ENCODE measurements around the gene TNNT3.

The TNNT3 gene

DNA sequence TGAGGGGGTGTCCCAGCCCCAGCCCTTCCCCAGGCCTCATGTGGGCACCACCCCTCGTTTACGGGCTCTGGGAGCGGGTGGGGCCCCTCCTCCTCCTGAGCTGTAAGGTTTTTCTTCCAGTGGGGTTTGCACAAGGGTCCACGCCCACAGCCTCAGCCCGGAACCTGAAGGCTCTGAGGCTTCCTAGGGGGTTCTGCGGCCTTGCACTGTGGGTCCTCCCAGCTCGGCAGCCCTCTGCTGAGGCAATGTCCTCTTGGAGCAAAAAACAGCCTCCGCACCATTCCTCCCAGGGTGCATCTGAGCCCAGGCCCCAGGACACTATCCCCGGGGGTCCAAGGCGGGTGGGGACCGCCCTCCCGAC is 64.1 kb downstream of the TNNT3 start:
- Histone ChIP-seq H3K36me3 (ENCODE audit: low read length) (no peaks in the 10 kb centered on the region), H4K20me1 (ENCODE audit: low read depth, low read length) (no peaks in the 10 kb centered on the region), H3K9me3 (ENCODE audit: insufficient read depth, low read length) (no peaks in the 10 kb centered on the region), H3F3A (ENCODE audit: insufficient read depth) (no peaks in the 10 kb centered on the region), H2AFZ (ENCODE audit: low read depth, low read length, severe bottlenecking) (no peak overlapping the region), H3K4me3 (ENCODE audit: insufficient read depth, low read length, poor library complexity, severe bottlenecking) (no peak overlapping the region), H3K9ac (ENCODE audit: low read length) (no peak overlapping the region), H3K4me2 (ENCODE audit: low read depth, low read length, poor library complexity, severe bottlenecking) (no peak overlapping the region), H3K79me2 (ENCODE audit: insufficient read depth, low read length) (no peaks in the 10 kb centered on the region), H3K27ac (ENCODE audit: low read depth, low read length) (no peak overlapping the region), H3K9me2 (replicated peaks; ENCODE audit: insufficient read depth, low read length) (no peaks in the 10 kb centered on the region), H3K27me3 (ENCODE audit: low read length) (no peaks in the 10 kb centered on the region)
- no peak for TF ChIP-seq EZH2phosphoT487 (conservative IDR thresholded peaks at IDR 0.05; ENCODE audit: low read length)
- TF ChIP-seq, protein P1, sequence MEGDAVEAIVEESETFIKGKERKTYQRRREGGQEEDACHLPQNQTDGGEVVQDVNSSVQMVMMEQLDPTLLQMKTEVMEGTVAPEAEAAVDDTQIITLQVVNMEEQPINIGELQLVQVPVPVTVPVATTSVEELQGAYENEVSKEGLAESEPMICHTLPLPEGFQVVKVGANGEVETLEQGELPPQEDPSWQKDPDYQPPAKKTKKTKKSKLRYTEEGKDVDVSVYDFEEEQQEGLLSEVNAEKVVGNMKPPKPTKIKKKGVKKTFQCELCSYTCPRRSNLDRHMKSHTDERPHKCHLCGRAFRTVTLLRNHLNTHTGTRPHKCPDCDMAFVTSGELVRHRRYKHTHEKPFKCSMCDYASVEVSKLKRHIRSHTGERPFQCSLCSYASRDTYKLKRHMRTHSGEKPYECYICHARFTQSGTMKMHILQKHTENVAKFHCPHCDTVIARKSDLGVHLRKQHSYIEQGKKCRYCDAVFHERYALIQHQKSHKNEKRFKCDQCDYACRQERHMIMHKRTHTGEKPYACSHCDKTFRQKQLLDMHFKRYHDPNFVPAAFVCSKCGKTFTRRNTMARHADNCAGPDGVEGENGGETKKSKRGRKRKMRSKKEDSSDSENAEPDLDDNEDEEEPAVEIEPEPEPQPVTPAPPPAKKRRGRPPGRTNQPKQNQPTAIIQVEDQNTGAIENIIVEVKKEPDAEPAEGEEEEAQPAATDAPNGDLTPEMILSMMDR (IDR thresholded peaks at IDR 0.05; ENCODE audit: insufficient read depth, low read length, poor library complexity, severe bottlenecking): no peak

DNA sequence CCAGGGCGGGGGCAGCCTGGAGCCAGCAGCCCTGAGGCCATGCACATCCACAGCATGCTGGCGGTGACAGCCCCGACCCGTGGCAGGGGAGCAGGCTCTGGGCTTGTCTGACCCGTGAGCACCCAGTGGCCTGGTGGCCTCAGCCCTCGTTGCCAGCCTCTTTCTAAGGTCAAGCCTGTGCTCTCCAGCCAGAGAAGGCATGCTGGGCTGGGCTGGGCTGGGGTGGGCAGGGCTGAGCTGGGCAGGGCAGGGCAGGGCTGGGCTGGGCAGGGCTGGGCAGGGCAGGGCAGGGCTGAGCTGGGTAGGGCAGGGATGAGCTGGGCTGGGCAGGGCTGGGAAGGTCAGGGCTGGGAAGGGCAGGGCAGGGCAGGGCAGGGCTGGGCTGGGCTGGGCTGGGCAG is 67.5 kb downstream of the TNNT3 start:
- Histone ChIP-seq H3F3A (ENCODE audit: insufficient read depth) (no peaks in the 10 kb centered on the region), H3K9me3 (ENCODE audit: insufficient read depth, low read length) (no peaks in the 10 kb centered on the region), H2AFZ (ENCODE audit: low read depth, low read length, severe bottlenecking) (no peak overlapping the region), H3K27me3 (ENCODE audit: low read length) (no peaks in the 10 kb centered on the region), H3K9me2 (replicated peaks; ENCODE audit: insufficient read depth, low read length) (no peaks in the 10 kb centered on the region), H3K4me2 (ENCODE audit: low read depth, low read length, poor library complexity, severe bottlenecking) (no peak overlapping the region), H3K36me3 (ENCODE audit: low read length) (no peaks in the 10 kb centered on the region), H3K79me2 (ENCODE audit: insufficient read depth, low read length) (no peaks in the 10 kb centered on the region), H3K27ac (ENCODE audit: low read depth, low read length) (no peak overlapping the region), H3K4me3 (ENCODE audit: insufficient read depth, low read length, poor library complexity, severe bottlenecking) (no peak overlapping the region), H4K20me1 (ENCODE audit: low read depth, low read length) (no peaks in the 10 kb centered on the region), H3K9ac (ENCODE audit: low read length) (no peak overlapping the region)
- TF ChIP-seq, protein P1 (IDR thresholded peaks at IDR 0.05; ENCODE audit: insufficient read depth, low read length, poor library complexity, severe bottlenecking): no peak
- no peak for TF ChIP-seq EZH2phosphoT487 (conservative IDR thresholded peaks at IDR 0.05; ENCODE audit: low read length)

DNA sequence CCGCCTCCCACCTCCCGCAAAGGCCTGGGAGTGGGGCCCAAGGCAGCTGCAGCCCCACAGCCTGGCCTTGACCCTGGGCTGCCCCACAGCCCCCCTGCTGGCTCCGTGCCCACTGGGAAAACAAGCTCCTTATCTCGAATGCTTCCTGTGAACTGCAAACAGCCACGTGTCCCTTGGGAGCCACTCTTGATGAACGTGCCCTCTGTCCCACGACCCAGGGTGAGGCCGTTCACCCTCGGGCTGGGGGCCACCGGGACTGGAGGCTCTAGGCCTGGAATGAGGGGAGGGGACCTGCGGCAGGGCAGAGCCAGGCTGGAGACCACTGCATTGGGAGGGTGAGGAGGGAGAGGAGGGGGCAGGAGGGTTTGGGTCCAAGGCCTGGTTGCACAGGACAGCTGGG is 68.7 kb downstream of the TNNT3 start:
- H3K27me3 ChIP-seq (ENCODE audit: low read length): no peaks in the 10 kb centered on the region
- H3K27ac ChIP-seq (ENCODE audit: low read depth, low read length): no peak overlapping the region
- H4K20me1 ChIP-seq (ENCODE audit: low read depth, low read length): no peaks in the 10 kb centered on the region
- H3K36me3 ChIP-seq (ENCODE audit: low read length): no peaks in the 10 kb centered on the region
- H3K4me3 ChIP-seq (ENCODE audit: insufficient read depth, low read length, poor library complexity, severe bottlenecking): no peak overlapping the region
- no peak for TF ChIP-seq EZH2phosphoT487 (conservative IDR thresholded peaks at IDR 0.05; ENCODE audit: low read length)
- TF ChIP-seq, protein P1 (IDR thresholded peaks at IDR 0.05; ENCODE audit: insufficient read depth, low read length, poor library complexity, severe bottlenecking): no peak
- H3K4me2 ChIP-seq (ENCODE audit: low read depth, low read length, poor library complexity, severe bottlenecking): no peak overlapping the region
- no peak overlapping the region for H2AFZ ChIP-seq (ENCODE audit: low read depth, low read length, severe bottlenecking)
- H3K9me3 ChIP-seq (ENCODE audit: insufficient read depth, low read length): no peaks in the 10 kb centered on the region
- H3K9me2 ChIP-seq (replicated peaks; ENCODE audit: insufficient read depth, low read length): no peaks in the 10 kb centered on the region
- H3K79me2 ChIP-seq (ENCODE audit: insufficient read depth, low read length): no peaks in the 10 kb centered on the region
- no peak overlapping the region for H3K9ac ChIP-seq (ENCODE audit: low read length)
- H3F3A ChIP-seq (ENCODE audit: insufficient read depth): no peaks in the 10 kb centered on the region

All from SU-DHL-6 (cell line).